Activated CD8-positive, alpha-beta memory T cell treated with anti-CD3 and anti-CD28 coated beads, Interleukin-2, amount 50 U/mL, for 24 hours (primary cell): ENCODE data around the gene RCAN1.

Experiments used
- DNase-seq: peaks from one replicate; pipeline ENCODE4 v3.0.0-alpha.2; 2020; ENCODE audit errors: extremely low read depth

The RCAN1 gene

GRCh38 chr21:34598931-34599400, 15.9 kb downstream of the RCAN1 start:
- no peak for DNase-seq

DNA sequence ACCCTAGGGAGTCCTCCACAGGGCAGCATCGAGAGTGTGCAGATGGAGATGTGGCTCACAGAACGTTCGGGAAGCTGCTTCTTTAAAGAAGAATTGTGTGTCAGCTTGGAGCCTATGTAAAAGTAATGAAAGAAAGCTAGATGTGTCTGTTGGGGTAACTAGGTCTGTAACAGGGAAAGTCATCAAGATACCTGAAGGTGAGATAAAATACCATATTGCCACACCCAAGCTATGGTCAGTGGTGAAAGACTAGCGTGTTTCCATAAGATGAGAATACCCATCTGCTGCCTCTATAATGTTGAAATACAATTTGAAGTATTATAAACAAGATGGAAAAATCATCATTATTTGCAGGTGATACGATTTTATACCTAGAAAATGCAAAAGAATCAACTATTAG, 17.5 kb downstream of the RCAN1 start:
- no peak for DNase-seq

DNA sequence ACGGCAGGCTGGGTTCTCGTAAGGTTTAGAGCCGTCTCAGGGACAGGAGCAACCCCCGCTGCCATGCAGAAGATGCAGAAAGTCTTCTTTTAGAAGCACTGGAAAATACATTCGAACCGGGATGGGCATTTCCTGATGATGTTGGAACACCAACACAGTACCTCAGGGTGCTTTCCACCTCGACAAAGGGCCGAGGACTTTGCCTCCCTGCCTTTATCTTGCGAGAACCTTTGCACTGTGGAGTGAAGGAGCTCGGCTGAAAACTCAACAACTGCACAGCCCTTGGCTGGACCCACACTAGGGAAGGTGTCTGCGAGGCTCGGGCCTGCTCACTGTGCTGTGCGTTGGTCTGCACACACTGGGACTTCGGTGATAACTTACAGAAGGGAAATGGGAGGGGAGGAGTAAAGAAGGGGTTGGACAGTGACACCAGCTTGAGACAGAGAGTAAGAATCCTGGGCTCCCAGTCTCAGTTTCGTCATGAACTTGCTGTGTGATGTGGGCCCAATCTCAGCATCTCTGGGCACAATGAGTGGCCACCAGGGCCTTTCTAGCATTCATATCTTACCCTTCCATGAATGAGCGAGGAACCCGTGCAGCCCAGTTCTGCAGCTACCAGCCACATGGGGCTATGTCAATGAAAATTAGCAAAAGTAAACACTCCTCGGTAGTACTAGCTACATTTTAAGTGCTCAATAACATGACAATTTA, 18.2 kb downstream of the RCAN1 start:
- DNase-seq = no peak

GRCh38 chr21:34595457-34595856, 19.5 kb downstream of the RCAN1 start:
- no peak for DNase-seq

DNA sequence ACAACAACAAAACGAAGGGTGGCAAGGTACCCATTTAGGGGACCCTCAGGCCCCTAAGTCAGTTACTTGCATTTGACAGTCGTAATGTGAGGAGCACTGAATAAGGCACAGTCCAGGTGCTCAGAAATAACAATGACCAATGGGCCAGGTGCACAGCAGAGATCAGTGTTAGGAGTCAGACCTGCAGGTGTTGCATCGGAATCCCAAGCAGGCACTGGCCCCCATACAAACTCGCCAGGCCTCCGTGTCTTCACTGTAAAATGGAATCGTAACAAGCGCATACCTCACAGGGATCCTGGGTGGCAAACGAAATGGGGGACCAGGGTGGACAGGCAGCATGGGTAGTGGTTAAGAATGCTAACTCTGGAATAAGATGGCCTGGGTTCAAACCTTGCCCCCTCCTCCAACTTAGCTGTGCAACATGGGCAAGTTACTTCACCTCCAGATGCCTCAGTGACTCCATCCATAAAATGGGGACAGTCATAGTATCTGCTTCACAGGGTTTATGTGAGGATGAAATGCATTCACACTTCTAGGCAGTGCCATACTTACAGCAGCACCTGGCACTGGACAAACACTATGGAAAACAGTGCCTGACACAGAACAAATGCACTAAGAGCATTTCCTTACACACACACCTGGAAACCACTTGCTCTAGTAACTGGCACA, 20.2 kb downstream of the RCAN1 start:
- no peak for DNase-seq

- DNase-seq = no peak
Observed at GRCh38 chr21:34593954-34594531, 20.9 kb downstream of the RCAN1 start.

DNA sequence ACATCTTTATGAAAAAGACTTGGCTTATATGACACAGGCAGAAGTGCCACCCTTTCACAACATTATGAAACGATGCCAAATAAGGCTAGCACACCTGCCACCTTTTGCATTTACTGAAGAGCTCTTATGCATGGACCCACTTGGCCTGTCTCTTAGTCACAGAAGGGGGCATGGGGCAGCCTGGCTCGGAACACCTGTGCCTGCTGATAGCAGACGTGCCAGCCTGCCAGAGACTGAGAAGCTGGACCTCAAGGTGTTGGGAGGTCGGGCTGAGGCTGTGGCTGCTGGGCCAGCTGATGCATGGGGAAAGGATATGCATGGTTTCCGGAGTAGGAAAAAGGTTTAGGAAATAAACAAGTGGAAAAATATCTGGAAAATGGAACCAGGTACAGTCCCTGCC, 21.5 kb downstream of the RCAN1 start:
- no peak for DNase-seq

DNA sequence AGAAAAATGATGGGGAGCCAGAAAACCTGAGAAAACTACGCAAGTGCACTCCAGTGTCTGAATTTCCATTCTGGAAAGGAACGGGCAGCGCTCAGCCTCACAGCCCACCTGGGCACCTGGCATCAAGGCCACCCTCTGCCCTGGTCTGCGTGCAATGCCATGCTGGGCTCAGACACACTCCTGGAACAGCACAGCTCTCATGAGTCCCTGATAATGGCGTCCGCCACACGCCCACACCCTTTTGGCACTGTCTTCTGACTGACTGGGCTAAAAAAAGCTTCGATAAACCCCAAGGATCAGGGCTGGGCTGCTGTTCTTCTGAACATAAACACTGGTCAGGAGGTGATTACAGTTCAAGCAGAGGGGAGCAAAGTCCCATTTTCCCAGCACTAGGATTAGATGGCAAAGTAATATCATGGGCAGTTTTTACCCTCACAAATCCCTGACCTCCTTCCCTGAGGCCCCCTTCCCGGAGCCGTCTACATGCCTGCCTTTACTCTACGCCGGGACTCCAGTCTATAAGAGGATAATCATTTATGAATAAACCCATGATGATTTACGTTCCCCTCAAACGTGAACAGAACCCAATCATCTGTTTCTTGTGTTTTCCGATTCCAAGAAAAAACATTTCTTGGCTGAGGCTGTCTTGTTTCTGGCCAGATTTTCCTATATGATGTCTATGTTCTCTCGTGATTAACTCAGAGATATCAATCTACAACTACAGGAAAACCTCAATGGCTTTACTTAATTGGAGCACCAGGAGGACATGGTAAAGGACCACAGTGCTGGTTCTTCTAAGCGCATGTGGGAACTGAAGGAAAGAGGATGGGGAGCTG, 22.6 kb downstream of the RCAN1 start:
- DNase-seq = no peak

GRCh38 chr21:34590520-34590919, 24.4 kb downstream of the RCAN1 start:
- no peak for DNase-seq

DNA sequence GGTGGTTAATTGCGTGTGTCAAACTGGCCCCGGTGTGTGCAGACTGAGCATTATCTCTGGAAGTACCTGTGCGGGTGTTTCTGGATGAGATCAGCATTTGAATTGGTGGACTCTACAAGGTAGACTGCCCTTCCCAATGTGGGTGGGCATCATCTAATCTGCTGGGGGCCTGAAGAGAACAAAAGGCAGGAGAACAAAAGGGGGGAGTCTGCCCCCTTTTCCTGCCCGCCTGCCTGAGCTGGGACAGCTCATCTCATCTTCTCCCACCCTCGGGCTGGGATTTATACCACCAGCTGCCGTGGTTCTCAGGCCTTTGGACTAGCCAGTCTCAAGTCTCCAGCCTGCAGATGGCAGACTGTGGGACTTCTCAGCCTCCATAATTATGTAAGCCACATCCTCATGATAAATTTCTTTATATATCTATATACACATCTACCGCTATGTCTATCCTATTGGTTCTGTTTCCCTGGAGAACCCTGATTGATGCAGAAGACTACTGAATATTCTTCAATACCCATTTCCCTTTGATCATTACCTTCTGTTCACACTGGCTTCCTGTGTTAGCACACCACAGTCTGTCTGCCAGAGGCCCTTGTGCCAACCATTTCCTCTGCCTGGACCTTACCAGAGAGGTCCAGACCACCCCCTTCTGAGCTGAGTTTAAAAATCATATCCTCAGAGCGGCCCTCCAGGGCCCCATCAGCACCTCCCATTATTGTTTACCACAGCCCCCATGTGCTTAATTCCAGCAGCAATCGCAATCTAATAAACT, 25.2 kb downstream of the RCAN1 start:
- DNase-seq = no peak

GRCh38 chr21:34583926-34584563, 30.9 kb downstream of the RCAN1 start:
- DNase-seq = no peak

DNA sequence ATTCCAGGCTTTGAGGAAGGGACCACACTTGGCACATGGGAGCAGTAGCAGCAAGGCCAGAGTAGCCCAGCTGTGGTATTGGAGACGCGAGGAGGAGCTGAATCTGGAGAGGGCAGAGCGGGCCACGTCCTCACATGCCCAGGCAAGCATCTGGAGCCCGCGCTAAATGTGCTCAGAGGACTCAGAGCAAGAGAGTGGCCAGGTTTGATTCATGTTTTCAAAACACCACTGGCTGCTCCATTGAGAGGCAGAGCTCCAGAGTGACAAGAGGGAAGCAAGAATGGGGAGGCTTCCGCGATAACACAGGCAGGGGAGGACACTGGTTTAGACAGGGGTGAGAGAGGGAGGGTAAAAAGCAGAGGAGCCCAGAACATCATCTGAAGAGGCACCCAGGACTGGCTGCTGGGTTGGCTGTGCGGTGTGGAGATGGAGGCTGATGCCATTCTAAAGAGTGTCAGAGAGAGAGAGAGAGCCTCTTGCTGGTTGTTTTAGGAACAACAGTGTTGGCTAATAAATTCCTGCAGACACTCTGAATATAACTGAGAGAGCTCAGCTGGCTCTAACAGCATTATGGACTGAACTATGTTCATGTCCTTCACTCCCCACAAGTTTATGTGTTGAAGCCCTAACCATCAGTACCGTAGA, 32.3 kb downstream of the RCAN1 start:
- DNase-seq = no peak

DNA sequence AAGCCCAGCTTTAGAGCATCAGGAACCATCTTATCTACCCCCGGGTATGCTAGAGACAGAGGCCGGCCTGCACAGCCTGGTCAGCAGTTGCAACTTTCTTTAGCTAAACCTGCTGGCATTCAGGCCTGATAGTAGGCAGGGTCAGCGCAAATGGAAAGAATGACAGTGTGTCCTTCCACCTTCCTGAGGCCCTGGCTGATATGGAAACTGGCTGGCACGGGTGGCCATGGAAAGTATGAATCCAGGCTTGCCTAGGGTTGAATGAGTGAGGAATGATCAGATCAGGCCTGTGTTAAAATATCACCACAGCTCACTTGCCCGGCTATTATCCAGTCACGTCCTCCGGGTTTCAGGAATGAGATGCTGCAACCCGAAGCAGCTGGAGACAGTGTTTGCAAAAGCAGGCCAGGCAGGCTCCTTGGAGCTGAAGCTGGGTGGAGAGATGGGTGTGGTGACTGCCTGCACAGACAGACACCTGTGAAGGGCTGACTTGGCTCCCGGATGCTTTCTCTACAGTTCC, 34.7 kb downstream of the RCAN1 start:
- DNase-seq = no peak

DNA sequence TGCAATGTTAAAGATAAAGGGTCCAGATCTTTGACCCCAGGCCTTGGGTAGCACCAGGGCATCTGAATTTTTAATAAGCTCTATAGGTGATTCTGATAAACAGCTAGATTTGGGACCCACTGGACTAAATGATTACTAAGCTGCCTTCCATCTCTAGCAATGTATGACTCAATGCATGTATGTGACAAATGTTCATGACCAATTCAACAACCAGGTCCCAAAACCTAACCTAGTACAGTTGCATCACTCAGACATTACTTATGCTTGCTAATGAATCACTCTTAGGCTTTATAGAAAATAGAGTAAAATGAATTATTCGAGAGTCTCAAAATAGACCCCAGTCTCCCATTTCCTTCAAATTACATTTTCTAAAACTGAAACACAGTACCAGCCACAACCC, 35.5 kb downstream of the RCAN1 start:
- no peak for DNase-seq

DNA sequence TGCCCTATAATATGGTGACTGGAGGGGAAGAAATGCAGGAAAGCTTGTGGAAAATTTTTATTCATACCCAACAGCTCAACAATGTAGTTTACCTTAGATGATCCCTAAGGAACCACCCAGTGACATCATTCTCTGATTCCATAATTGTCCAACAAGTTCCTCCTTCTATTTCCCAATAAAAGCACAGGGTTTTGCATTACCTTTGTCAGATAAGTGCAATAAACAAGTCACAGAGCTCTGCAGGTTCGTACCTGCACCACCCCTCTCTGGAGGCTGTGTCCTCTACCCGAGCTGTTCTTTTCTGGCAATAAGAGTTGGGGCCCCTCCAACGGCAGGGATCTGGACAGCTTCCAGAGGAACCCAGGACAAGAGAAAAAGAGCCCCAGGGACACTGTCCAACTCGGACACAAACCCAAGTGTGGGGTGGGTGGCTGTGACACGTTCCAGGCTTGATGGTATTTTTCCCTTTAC, 38.8 kb downstream of the RCAN1 start:
- no peak for DNase-seq

GRCh38 chr21:34574601-34575529, 40.0 kb downstream of the RCAN1 start:
- DNase-seq = no peak

GRCh38 chr21:34571994-34572393, 42.9 kb downstream of the RCAN1 start:
- DNase-seq = no peak

DNA sequence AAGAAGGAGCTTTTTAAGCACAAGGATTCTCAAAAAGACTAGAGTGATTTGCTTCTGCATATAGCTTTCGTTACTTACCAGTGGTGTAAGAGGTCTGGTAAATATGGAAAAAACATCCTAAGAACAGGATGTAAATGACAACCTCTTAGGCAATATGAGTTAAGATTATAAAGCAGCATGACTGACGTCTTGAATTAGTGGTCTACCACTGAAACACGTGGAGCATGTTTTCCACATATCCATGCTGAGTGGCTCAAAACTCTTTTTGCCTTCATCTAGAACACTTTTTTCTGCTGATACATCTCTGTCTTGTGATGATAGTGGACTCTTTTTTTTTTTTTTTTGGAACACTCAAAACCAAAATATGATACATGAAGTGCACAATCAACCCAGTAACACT, 44.6 kb downstream of the RCAN1 start:
- no peak for DNase-seq

DNA sequence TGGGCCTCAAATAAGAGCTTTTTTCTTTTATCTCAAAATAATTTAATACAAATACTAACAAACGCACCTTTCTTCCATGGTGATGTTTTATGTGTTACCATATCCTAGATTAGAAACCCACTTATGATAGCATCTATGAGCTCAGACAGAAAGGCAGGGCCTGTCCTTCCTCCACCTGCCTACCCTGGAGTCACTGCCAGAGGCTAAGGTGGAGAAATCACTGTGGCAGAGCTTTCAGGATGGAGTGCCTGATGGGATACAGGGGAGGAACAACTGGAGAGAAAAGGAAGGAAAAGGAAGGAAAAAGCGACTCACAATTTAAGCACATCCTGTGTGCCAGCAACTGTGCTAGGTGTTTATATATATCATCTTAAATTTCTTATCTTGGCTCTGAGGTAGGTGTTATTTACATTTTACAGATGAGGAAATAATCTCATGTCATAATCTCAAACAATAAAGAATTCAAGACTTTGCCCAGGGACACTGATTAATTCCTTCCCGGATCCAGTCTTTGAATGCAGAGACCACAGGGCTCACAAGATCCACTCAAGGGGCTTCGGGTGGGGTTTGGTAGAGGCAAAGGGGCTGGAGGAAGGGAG, 45.4 kb downstream of the RCAN1 start:
- DNase-seq = no peak
